Sciatic nerve (tissue), 2 donors: ENCODE data around the gene ZDHHC5. TPM values are rescaled to one million over a fixed set of nuclear protein-coding genes. Genes with fewer than 3 reads are reported as not detected.
"Not testable (repeated sequence)": the region's sequence is repeated elsewhere in the genome, so short reads cannot be mapped to it uniquely, and the experiment has no call there.

Source experiments
- ATAC-seq: fragments of 200-7000 bp; cut with Tn5 transposase; one replicate; pipeline ENCODE4 v1.9.1; 2020; ENCODE audit warnings: mild to moderate bottlenecking, moderate library complexity
- DNase-seq: peaks from one replicate; pipeline ENCODE4 v3.0.0-alpha.2; 2020; ENCODE audit warnings: low spot score
- intact Hi-C: fragments of 100-400 bp; cut with DNase I; formaldehyde crosslinking; loops from one replicate; pipeline ENCODE4 v1.14.2; 2022
- total RNA-seq: library from RNA; stranded (reverse); fragmentation: NEBNext Ultra II Directional; extraction: Animal tissue kit (Norgen Biotek cat#: 25700); gene quantifications from one replicate; pipeline ENCODE4 v1.2.1, GENCODE V29; 2021
- donor health status: DM: no; HTN: no; CAD: no.
- donor health status: DM: no; HTN: no; CAD: no.

ZDHHC5 gene
- total RNA-seq, 1 donor from 2014 or later, result 45.4 TPM

GRCh38 chr11:57653163-57653562 is 14.8 kb upstream of the ZDHHC5 start:
- ATAC-seq, result no peak
- intact Hi-C loops, result no loop called here

GRCh38 chr11:57656885-57657193 is 11.1 kb upstream of the ZDHHC5 start:
- intact Hi-C loops, result no loop called here
- ATAC-seq, result no peak
- DNase-seq, result no peak

More at GRCh38 chr11:57653163-57653562, 14.8 kb upstream of the ZDHHC5 start:
- no peak for DNase-seq

- peak; percentile 100 for DNase-seq
- intact Hi-C loops, result no loop called here
- ATAC-seq, result peak; percentile 99
Measured at GRCh38 chr11:57657194-57658022, 10.5 kb upstream of the ZDHHC5 start, which contains the start of gene CLP1. TSS of gene CLP1 (plus strand) at chr11:57657762. CDS start at chr11:57659477, 1,715 bp downstream.

GRCh38 chr11:57658023-57658361 is 9.9 kb upstream of the ZDHHC5 start:
- intact Hi-C loops, result no loop called here
- DNase-seq, result no peak
- no peak for ATAC-seq

GRCh38 chr11:57659669-57660068 is 8.2 kb upstream of the ZDHHC5 start:
- intact Hi-C loops, result loop anchor here (10.0 kb wide), 1 partner anchor 145 kb away; no protein-coding TSS in a partner anchor
- no peak for ATAC-seq

GRCh38 chr11:57662893-57663292 is 5.0 kb upstream of the ZDHHC5 start:
- ATAC-seq, result no peak
- intact Hi-C loops, result loop anchor here (10.0 kb wide), 1 partner anchor 142 kb away; no protein-coding TSS in a partner anchor
- DNase-seq, result no peak

More at GRCh38 chr11:57659669-57660068, 8.2 kb upstream of the ZDHHC5 start:
- no peak for DNase-seq

- DNase-seq, result no peak
- intact Hi-C loops, result loop anchor here (10.0 kb wide), 1 partner anchor 141 kb away; no protein-coding TSS in a partner anchor
- ATAC-seq, result no peak
Measured at GRCh38 chr11:57663975-57664374, 3.9 kb upstream of the ZDHHC5 start.

- intact Hi-C loops, result loop anchor here (10.0 kb wide), 1 partner anchor 138 kb away; no protein-coding TSS in a partner anchor
- ATAC-seq (peak; percentile 97), DNase-seq (peak; percentile 97)
Measured at GRCh38 chr11:57667117-57667735, 688 bp upstream of the ZDHHC5 start.

- no peak for DNase-seq
- no peak for ATAC-seq
- intact Hi-C loops, result loop anchor here (10.0 kb wide), 1 partner anchor 136 kb away; no protein-coding TSS in a partner anchor
Measured at GRCh38 chr11:57668434-57668782, 494 bp downstream of the ZDHHC5 start.

GRCh38 chr11:57674251-57674650 is 6.3 kb downstream of the ZDHHC5 start:
- no peak for ATAC-seq
- DNase-seq, result no peak
- intact Hi-C loops, result no loop called here

GRCh38 chr11:57675176-57675941 is 7.4 kb downstream of the ZDHHC5 start:
- ATAC-seq (no peak), DNase-seq (no peak)
- intact Hi-C loops, result no loop called here

- no peak for ATAC-seq
- DNase-seq, result no peak
- intact Hi-C loops, result no loop called here
Measured at GRCh38 chr11:57679396-57679795, 11.5 kb downstream of the ZDHHC5 start.

- ATAC-seq (no peak), DNase-seq (no peak)
- intact Hi-C loops, result no loop called here
Measured at GRCh38 chr11:57680552-57680874, 12.6 kb downstream of the ZDHHC5 start.

- ATAC-seq, result no peak
- intact Hi-C loops, result no loop called here
- no peak for DNase-seq
Measured at GRCh38 chr11:57681168-57681567, 13.3 kb downstream of the ZDHHC5 start.

- ATAC-seq, intact Hi-C loops, DNase-seq: not testable (repeated sequence)
Measured at GRCh38 chr11:57690474-57690873, 22.6 kb downstream of the ZDHHC5 start.

GRCh38 chr11:57698843-57699365 is 31.0 kb downstream of the ZDHHC5 start:
- intact Hi-C loops, result no loop called here
- no peak for ATAC-seq
- no peak for DNase-seq

- DNase-seq (no peak), ATAC-seq (no peak)
- intact Hi-C loops, result no loop called here
Measured at GRCh38 chr11:57699813-57700212, 31.9 kb downstream of the ZDHHC5 start.

GRCh38 chr11:57700425-57700824 is 32.5 kb downstream of the ZDHHC5 start:
- intact Hi-C loops, result no loop called here
- ATAC-seq (no peak), DNase-seq (no peak)

GRCh38 chr11:57703341-57703740 is 35.4 kb downstream of the ZDHHC5 start:
- ATAC-seq (peak; percentile 17), DNase-seq (no peak)
- intact Hi-C loops, result no loop called here

GRCh38 chr11:57704932-57705331 is 37.0 kb downstream of the ZDHHC5 start:
- intact Hi-C loops, result no loop called here
- DNase-seq (no peak), ATAC-seq (no peak)
